Transverse colon (tissue), 4 donors: ENCODE results near the gene PELI2.

Experiments used
- EP300 ChIP-seq: sonication (generic); formaldehyde crosslinking; IDR thresholded peaks from one replicate; pipeline ENCODE4 v1.6.1; 2017; ENCODE audit warnings: antibody characterized with exemption, low read depth
- POLR2A ChIP-seq: fragments of 450-650 bp; IDR thresholded peaks from one replicate; pipeline ENCODE4 v1.6.1; 2016; ENCODE audit warnings: antibody characterized with exemption, mild to moderate bottlenecking, moderate library complexity
- POLR2AphosphoS5 ChIP-seq, 3 donors: sonication (generic); formaldehyde crosslinking; IDR thresholded peaks; one replicate each; pipeline ENCODE4 v1.6.1; 2016; ENCODE audit warnings: antibody characterized with exemption in 3 of 3
- TF ChIP-seq, protein P1 (sequence below), 5 experiments: fragments of 200-600 bp in 3 of 5; fragments of 450-650 bp in 2 of 5; sonication (generic) in 3 of 5; IDR thresholded peaks; 1 replicate in 2 of 5; 2 replicates in 3 of 5; pipeline ENCODE4 v1.5.1; 2016 to 2017; ENCODE audit warnings: antibody characterized with exemption in 5 of 5, inconsistent platforms in 3 of 5, mild to moderate bottlenecking in 2 of 5, moderate library complexity in 1 of 5

DNA sequence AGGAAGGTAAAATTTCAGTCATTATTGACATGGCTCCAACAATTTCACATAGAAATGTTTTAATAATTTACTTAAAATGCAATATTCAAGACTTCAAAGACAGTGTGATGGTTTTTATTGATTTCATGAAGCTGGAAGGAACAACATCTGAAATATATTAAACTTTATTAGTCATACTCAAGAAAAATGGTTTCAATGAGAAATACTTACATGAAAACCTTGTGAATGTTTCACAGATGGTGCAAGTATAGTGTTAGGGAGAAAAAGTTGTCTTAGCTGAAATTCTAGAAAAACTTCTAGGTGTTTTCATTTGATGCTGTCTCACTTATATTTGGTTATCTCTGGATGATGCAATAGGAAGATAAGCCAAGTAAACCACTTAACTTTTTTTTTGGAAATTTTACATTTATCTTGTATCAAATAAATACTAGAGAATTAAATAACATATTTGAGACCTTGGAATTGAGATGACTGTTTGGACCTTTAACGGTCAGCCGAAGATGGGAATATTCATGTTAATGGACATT, 65.5 kb downstream of the PELI2 start:
- TF ChIP-seq POLR2A (no peak), POLR2AphosphoS5 (IDR thresholded peaks at IDR 0.05) (no peak), EP300 (no peak)
- TF ChIP-seq, protein P1, sequence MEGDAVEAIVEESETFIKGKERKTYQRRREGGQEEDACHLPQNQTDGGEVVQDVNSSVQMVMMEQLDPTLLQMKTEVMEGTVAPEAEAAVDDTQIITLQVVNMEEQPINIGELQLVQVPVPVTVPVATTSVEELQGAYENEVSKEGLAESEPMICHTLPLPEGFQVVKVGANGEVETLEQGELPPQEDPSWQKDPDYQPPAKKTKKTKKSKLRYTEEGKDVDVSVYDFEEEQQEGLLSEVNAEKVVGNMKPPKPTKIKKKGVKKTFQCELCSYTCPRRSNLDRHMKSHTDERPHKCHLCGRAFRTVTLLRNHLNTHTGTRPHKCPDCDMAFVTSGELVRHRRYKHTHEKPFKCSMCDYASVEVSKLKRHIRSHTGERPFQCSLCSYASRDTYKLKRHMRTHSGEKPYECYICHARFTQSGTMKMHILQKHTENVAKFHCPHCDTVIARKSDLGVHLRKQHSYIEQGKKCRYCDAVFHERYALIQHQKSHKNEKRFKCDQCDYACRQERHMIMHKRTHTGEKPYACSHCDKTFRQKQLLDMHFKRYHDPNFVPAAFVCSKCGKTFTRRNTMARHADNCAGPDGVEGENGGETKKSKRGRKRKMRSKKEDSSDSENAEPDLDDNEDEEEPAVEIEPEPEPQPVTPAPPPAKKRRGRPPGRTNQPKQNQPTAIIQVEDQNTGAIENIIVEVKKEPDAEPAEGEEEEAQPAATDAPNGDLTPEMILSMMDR (IDR thresholded peaks at IDR 0.05): no peak
